GM12878 (cell line): Measurements from ENCODE around the gene AFMID. TPM values are rescaled to one million over a fixed set of nuclear protein-coding genes. Genes with fewer than 3 reads are reported as not detected.

Source experiments
- ATAC-seq: fragments of 200-7000 bp; cut with Tn5 transposase; 3 replicates; pipeline ENCODE4 v1.9.1; 2020; ENCODE audit warnings: mild to moderate bottlenecking, moderate library complexity
- BruUV-seq: library from RNA; stranded (reverse); fragments of 400-500 nt; replicated peaks from 2 replicates; lab custom pipeline; 2021; lab: Mats Ljungman, UMichigan
- CTCF ChIA-PET: fragments of 300-600 bp; sonication (Branson Sonifier 250); formaldehyde crosslinking; extraction: SDS; loops from one replicate; lab custom pipeline; 2021; ENCODE audit warnings: inconsistent platforms; lab: Yijun Ruan, JAX
- POLR2A ChIA-PET: fragments of 350-600 bp; formaldehyde crosslinking; extraction: SDS; loops from one replicate; lab custom pipeline; 2021; ENCODE audit warnings: inconsistent platforms; lab: Charles Lee
- RAD21 ChIA-PET: fragments of 300-600 bp; sonication (Branson Sonifier 250); formaldehyde crosslinking; loops from one replicate; lab custom pipeline; 2023; ENCODE audit warnings: antibody characterized with exemption; ENCODE audit not compliant: unreplicated experiment; lab: Charles Lee
- SMC1A ChIA-PET: fragments of 300-600 bp; sonication (Branson Sonifier 250); formaldehyde crosslinking; loops from one replicate; lab custom pipeline; 2023; ENCODE audit not compliant: unreplicated experiment, uncharacterized antibody; lab: Charles Lee
- DNase-seq: peaks from one replicate; pipeline ENCODE4 v3.0.0-alpha.2; 2011; ENCODE audit warnings: low read depth, low spot score
- FAIRE-seq: peaks from 3 replicates; lab custom pipeline; 2011; peaks lifted over from hg19 to GRCh38; lab: Jason Lieb, UNC
- H2AFZ ChIP-seq: 2 replicates; pipeline ENCODE4 v1.6.0; 2011; ENCODE audit warnings: low read depth, low read length, control low read depth; ENCODE audit not compliant: control insufficient read depth
- H3K27ac ChIP-seq: 2 replicates; pipeline ENCODE4 v1.5.1; 2011; ENCODE audit warnings: control low read depth; ENCODE audit not compliant: control insufficient read depth, insufficient read depth
- H3K27me3 ChIP-seq, 2 experiments: replicated peaks in 1 of 2; 2 replicates each; pipeline versions ENCODE4 v1.6.0 to v1.6.1; 2011; ENCODE audit warnings: low read length in 1 of 2; ENCODE audit not compliant: control insufficient read depth in 2 of 2, insufficient read depth in 2 of 2
- H3K36me3 ChIP-seq, 2 experiments: 2 replicates each; pipeline ENCODE4 v1.5.1; 2011; ENCODE audit warnings: low read length in 1 of 2; ENCODE audit not compliant: control insufficient read depth in 2 of 2, insufficient read depth in 2 of 2
- H3K4me1 ChIP-seq: 2 replicates; pipeline ENCODE4 v1.6.1; 2011; ENCODE audit warnings: mild to moderate bottlenecking, low read length, moderate library complexity, mixed read lengths; ENCODE audit not compliant: control insufficient read depth, insufficient read depth
- H3K4me2 ChIP-seq: 2 replicates; pipeline ENCODE4 v1.6.0; 2011; ENCODE audit warnings: control low read depth; ENCODE audit not compliant: control insufficient read depth, insufficient read depth
- H3K4me3 ChIP-seq: fragments of 200-600 bp; sonication (generic); 2 replicates; pipeline ENCODE4 v1.5.1; 2016
- H3K79me2 ChIP-seq: 2 replicates; pipeline ENCODE4 v1.6.0; 2011; ENCODE audit warnings: low read length; ENCODE audit not compliant: control insufficient read depth, insufficient read depth
- H3K9ac ChIP-seq: 2 replicates; pipeline ENCODE4 v1.8.0; 2011; ENCODE audit warnings: low read length, control low read depth, mixed read lengths; ENCODE audit not compliant: control insufficient read depth, insufficient read depth
- H3K9me3 ChIP-seq: replicated peaks from 3 replicates; pipeline ENCODE4 v1.5.1; 2011; ENCODE audit warnings: mild to moderate bottlenecking, low read length; ENCODE audit not compliant: control insufficient read depth, insufficient read depth
- H4K20me1 ChIP-seq: 2 replicates; pipeline ENCODE4 v1.6.0; 2011; ENCODE audit not compliant: control insufficient read depth, insufficient read depth
- BHLHE40 ChIP-seq, 2 experiments: fragments of 450-650 bp in 1 of 2; IDR thresholded peaks; 2 replicates each; pipeline ENCODE4 v1.6.1; 2011 to 2017; ENCODE audit warnings: low read depth in 2 of 2, borderline replicate concordance in 1 of 2, improper control_type of control experiment in 1 of 2, low read length in 1 of 2, mild to moderate bottlenecking in 1 of 2
- CBX5 ChIP-seq: sonication (generic); IDR thresholded peaks from 2 replicates; pipeline ENCODE4 v1.6.1; 2016; ENCODE audit warnings: low read depth, moderate library complexity, mild to moderate bottlenecking, inconsistent platforms
- IKZF1 ChIP-seq: fragments of 450-650 bp; conservative IDR thresholded peaks from 2 replicates; pipeline ENCODE4 v1.6.1; 2017; ENCODE audit warnings: antibody characterized with exemption, mild to moderate bottlenecking
- NRF1 ChIP-seq: conservative IDR thresholded peaks from 2 replicates; pipeline ENCODE4 v1.6.1; 2011; ENCODE audit warnings: mild to moderate bottlenecking, low read depth, low read length, improper control_type of control experiment
- RELA ChIP-seq: fragments of 450-650 bp; IDR thresholded peaks from 2 replicates; pipeline ENCODE4 v1.8.0; 2014; ENCODE audit warnings: borderline replicate concordance; ENCODE audit not compliant: partially characterized antibody
- RFX5 ChIP-seq: IDR thresholded peaks from 2 replicates; pipeline ENCODE4 v1.6.1; 2011; ENCODE audit warnings: low read depth, low read length, improper control_type of control experiment
- RUNX3 ChIP-seq: IDR thresholded peaks from 2 replicates; pipeline ENCODE4 v1.6.1; 2012; ENCODE audit warnings: low read length, inconsistent platforms
- WGBS: methylation state at CpG from one replicate; pipeline ENCODE4 v1.1.6; 2016; ENCODE audit warnings: low lambda C conversion rate; ENCODE audit not compliant: insufficient replicate concordance, insufficient coverage; ENCODE audit errors: missing lambda C conversion rate; 5-methylcytosine and 5-hydroxymethylcytosine counted together
- in situ Hi-C: fragments of 300-500 bp; cut with MboI; formaldehyde crosslinking; loops from 9 replicates; pipeline ENCODE4 v1.14.3; 2018; ENCODE audit warnings: mixed read lengths
- intact Hi-C: fragments of 100-400 bp; cut with micrococcal nuclease; formaldehyde crosslinking; loops from one replicate; pipeline ENCODE4 v1.14.2; 2022; ENCODE audit not compliant: unreplicated experiment
- polyA plus RNA-seq, 11 experiments: library from polyadenylated mRNA; depleted of rRNA in 4 of 11; unstranded in 6 of 11; stranded (reverse) in 5 of 11; fragments of >200 nt; fragmentation: Nextera tagmentation in 4 of 11; fragmentation: Illumina TruSeq in 1 of 11; extraction: Ambion mirVana in 4 of 11; extraction: Trizol in 1 of 11; gene quantifications; 1 replicate in 1 of 11; 2 replicates in 10 of 11; pipeline versions ENCODE4 v1.2.1 to v1.2.3, GENCODE V29; 2011 to 2016; ENCODE audit warnings: inconsistent platforms in 2 of 11, missing spikeins in 2 of 11, low read depth in 1 of 11
- total RNA-seq, 4 experiments: library from RNA; depleted of rRNA in 3 of 4; stranded (reverse); fragments of >200 nt in 3 of 4; fragmentation: Illumina TruSeq in 1 of 4; extraction: Trizol in 1 of 4; gene quantifications; 2 replicates each; pipeline versions ENCODE4 v1.2.1 to v1.2.3, GENCODE V29; 2013 to 2021
- TF ChIP-seq, protein P1 (sequence below): fragments of 450-650 bp; IDR thresholded peaks from 2 replicates; pipeline ENCODE4 v1.6.1; 2017; ENCODE audit warnings: mild to moderate bottlenecking, low read depth, inconsistent platforms; ENCODE audit not compliant: poor library complexity, severe bottlenecking

The AFMID gene
- total and polyA plus RNA-seq, 10 of the 15 experiments (the other 5 are each of a cell fraction or from before 2014, with no cell fraction given): 36.1 to 98.8 (median 51.6) TPM

DNA sequence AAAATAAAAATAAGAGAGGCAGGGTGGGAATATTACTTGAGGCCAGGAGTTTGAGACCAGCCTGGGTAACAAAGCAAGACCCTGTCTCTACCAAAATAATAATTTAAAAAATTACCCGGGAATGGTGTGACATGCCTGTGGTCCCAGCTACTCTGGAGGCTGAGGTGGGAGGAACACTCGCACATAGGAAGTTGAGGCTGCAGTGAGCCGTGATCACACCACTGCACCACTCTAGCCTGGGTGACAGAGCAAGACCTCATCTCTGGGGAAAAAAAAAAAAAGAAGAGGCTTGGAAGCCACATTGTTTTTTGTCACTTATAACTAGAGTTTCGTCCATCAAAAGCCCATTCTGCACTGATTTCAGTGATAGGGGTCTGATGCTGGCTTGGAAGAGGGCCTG, 41.0 kb downstream of the AFMID start (continued):
- no peak for TF ChIP-seq CBX5

DNA sequence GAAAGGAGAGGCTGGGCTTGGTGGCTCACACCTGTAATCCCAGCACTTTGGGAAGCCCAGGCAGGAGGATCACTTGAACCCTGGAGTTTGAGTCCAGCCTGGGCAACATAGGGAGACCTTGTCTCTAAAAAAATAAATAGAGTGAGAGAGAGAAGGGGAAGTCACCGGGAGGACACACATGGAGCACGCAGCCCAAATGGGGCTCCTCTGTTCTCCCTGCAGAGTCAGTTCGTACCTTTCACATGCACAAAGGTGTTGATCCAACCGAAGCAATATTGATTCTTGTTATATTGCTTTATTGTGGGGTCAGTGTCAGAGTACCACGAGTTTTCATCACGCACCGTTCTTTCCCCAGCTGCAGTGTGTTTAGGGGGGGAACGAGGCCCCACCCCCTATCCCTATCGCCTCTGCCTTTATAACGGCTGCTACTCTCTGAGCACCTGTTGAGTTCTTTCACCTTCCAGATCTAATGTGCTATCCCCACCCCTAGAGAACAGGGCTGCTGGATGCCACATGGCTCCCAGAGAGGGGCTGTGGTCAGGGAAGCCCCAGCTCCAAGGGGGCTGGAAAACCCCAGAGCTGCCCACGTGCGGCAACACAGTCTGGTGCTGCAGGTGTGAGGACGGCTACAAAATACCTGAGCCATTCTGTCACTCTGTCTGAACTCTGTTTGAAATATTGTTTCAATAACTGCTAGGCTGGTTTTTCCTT, 43.2 kb downstream of the AFMID start:
- H3K4me3 ChIP-seq: no peak overlapping the region
- ChIA-PET POLR2A (interaction anchor here (0.5 to 1.1 kb wide), 2 partner anchors 30 to 124 kb away, joined by 3 to 4 read pairs; no protein-coding TSS in a partner anchor), RAD21 (no interaction called here), CTCF (interaction anchor here (0.6 kb wide), 1 partner anchor 38 kb away, joined by 4 read pairs; no protein-coding TSS in a partner anchor)
- no peak overlapping the region for H2AFZ ChIP-seq
- peaks cover 6 to 9% of the 10 kb centered on the region in 2 experiments; a peak in 3 of 4 replicates for H3K27me3 ChIP-seq
- H3K79me2 ChIP-seq: no peaks in the 10 kb centered on the region
- FAIRE-seq: no peak
- in situ Hi-C loops: no loop called here
- no peaks in the 10 kb centered on the region for H3K36me3 ChIP-seq
- DNase-seq: no peak
- peaks cover 2% of the 10 kb centered on the region; the same call in 1 of the 2 replicates for H3K4me1 ChIP-seq
- H4K20me1 ChIP-seq: no peaks in the 10 kb centered on the region
- TF ChIP-seq RUNX3: peak; percentile 51
- TF ChIP-seq BHLHE40 (IDR thresholded peaks at IDR 0.05; ENCODE audit: borderline replicate concordance in 1 of 2, low read depth in 2 of 2, low read length in 1 of 2): peak; percentile 48 to 63; a peak in 3 of 4 replicates
- TF ChIP-seq IKZF1: peak; percentile 29; the same call in 1 of the 2 replicates
- peak; percentile 38 for TF ChIP-seq RELA
- no peak for TF ChIP-seq RFX5
- no peak for TF ChIP-seq NRF1
- TF ChIP-seq, protein P1, sequence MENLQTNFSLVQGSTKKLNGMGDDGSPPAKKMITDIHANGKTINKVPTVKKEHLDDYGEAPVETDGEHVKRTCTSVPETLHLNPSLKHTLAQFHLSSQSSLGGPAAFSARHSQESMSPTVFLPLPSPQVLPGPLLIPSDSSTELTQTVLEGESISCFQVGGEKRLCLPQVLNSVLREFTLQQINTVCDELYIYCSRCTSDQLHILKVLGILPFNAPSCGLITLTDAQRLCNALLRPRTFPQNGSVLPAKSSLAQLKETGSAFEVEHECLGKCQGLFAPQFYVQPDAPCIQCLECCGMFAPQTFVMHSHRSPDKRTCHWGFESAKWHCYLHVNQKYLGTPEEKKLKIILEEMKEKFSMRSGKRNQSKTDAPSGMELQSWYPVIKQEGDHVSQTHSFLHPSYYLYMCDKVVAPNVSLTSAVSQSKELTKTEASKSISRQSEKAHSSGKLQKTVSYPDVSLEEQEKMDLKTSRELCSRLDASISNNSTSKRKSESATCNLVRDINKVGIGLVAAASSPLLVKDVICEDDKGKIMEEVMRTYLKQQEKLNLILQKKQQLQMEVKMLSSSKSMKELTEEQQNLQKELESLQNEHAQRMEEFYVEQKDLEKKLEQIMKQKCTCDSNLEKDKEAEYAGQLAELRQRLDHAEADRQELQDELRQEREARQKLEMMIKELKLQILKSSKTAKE: no peak
- TF ChIP-seq, all 136 proteins: peak for 4
- Histone ChIP-seq H3K9ac (no peak overlapping the region), H3K27ac (no peak overlapping the region), H3K9me3 (no peaks in the 10 kb centered on the region), H3K4me2 (no peak overlapping the region)
- SMC1A ChIA-PET: no interaction called here
- BruUV-seq: no TSS peak
- WGBS: 16% methylated on average over 13 of the region's 13 CpGs
- ATAC-seq: peak; percentile 56
- intact Hi-C loops: no loop called here
